ENCODE measurements around the gene MSMO1.

GRCh38 chr4:165328101-165328425 lies 594 bp downstream of the MSMO1 start:
- TF ChIP-seq POLR2AphosphoS5 (IDR thresholded peaks at IDR 0.05; ENCODE audit: insufficient read depth in 1 of 2, low read depth in 1 of 2) (no peak), POLR2A (IDR thresholded peaks at IDR 0.05) (no peak)

All from vagina (tissue), 2 donors.